GM18519 (cell line): ENCODE measurements around the gene CCNY.

Source experiments
- ATAC-seq: cut with Tn5 transposase; IDR thresholded peaks from one replicate; pipeline ENCODE4 v1.9.1; 2021; ENCODE audit warnings: mild to moderate bottlenecking, moderate library complexity; ENCODE audit not compliant: unreplicated experiment, low FRiP score

Gene CCNY

DNA sequence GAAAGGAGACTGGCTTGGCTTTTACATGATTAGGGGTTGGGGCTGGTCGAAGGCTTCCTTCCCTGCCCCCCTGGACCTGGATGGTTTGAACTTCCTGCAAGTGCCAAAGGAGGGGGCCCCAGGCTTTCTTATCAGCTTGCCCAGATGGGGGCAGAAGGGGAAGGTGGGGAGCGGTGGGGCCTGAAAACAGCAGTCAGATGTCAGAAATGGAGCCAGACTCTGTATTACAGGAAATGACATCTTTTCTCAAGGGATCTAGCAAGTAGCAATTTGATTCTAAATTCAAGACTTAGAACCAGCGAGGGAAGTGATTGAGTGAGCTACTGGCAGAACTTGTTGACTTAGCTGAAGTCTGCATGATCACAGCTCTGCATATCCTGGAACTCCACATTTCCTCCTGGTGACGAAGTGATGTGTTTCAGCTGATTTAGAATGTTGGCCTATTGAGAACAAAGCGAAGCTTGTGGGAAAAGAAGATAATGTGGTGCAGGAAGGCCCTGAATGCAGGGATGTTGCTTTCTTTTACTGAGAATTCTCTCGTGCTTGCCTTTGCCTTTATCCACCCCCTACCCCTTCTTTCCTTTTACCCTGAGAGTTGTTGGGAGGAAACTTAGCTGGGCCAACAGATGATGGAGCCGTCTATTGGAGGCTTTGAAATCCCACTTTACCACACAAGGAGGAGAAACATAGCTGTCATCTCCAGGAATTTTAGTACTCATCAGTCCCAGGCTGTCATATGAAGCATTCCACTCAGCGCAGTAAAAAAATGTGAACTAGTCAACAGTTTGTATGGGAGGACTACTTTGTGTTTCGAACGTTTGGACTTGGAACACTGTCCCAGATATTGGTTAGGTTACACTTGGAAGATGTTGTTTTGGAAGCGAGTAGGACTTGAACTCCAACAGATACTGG, 43.2 kb downstream of the CCNY start:
- peak; percentile 75 for ATAC-seq

- ATAC-seq, result no peak
Measured at GRCh38 chr10:35382096-35382495, 45.8 kb downstream of the CCNY start.

DNA sequence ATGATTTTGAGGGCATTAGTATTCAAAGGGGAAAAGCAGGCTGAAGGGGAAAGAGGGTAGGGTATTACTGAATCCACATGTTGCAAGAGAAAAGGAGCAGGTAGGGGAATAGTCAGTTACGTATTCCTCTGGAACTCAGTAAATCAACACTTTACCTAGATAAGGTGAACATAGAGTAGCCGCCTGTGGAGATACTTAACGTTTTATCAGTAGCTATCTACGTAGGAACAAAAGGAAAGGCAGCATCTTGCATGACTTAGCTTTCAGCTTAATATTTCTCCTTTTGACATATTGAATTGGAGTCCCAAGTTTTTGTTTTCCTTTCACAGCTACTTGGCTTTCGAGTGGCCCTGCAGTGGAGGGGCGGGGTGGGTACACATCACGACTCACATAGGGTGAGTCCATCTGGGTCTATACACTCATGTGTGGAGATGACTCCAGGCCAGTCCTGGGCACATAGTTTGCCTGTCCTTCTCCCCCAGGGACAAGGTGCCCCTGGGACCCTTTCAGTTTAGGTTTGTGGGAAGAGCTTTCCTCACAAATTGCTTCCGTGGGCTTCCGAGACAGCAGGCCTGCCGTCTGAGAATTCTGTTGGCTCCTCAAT, 48.1 kb downstream of the CCNY start:
- ATAC-seq, result no peak

GRCh38 chr10:35386594-35387174, 50.4 kb downstream of the CCNY start:
- ATAC-seq, result no peak

- ATAC-seq, result peak; percentile 82
Measured at GRCh38 chr10:35387768-35388167, 51.5 kb downstream of the CCNY start.

- peak; percentile 49 for ATAC-seq
Measured at GRCh38 chr10:35388197-35388596, 51.9 kb downstream of the CCNY start.

DNA sequence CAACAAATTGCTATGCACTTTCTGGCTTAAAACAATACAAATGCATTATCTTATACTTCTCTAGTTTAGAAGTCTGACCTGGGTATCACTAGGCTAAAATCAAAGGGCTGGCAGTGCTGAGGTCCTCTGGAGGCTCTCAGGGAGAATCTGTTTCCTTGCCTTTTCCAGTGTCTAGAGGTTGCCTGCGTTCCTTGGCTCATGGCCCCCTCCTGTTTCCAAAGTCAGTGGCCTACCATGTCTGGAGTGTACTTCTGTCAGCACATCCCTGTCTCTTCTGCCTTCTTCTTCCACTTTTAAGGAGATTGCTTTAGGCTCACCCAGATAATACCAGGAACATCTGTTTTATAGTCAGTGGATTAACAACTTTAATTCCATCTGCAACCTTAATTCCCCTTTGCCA, 52.4 kb downstream of the CCNY start:
- no peak for ATAC-seq

DNA sequence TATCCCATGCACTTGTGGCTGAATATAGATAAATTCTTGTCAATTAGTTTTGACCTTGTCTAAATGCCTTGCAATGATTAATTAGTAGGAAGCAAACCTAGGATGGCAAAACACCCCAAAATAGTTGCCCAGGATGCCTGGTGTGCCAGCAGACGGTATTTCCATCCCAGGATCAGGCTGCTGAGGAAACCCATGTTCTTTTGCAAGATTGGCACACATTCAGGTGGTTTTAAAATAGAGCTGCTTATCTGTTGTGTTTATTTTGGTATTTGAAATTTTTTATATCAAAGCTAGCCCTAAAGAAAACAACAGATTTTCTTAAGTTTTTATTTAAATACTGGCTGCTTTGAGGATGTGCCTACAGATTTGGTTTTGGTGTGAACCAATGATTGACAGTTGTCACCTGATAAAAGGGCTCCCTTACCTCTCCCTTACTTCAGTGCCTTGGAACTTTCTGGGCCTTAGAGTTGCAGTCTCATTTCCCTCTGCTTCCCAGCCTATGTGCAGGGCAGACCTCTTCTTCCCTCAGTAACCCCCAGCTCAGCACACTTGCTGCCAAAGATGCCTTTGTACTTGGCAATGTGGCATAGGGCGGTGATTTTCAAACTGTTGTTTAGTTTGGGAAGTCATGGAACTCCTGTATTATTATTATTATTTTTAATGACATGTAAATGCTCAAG, 54.0 kb downstream of the CCNY start:
- ATAC-seq, result no peak

DNA sequence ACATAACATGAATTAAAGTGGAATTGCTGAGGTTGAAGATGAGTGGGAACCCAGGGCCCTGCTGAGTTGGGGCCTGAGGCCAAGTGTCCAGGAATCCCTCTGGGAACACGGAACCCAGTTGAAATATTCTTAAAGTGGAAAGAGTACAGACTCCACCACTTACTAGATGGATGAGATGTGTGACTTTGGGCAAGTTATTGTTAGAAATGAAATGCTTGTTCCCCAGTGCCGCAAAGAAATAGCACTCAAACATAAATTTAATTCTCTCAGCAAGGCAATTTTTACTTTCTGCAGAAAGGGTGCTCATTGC, 54.5 kb downstream of the CCNY start:
- no peak for ATAC-seq

DNA sequence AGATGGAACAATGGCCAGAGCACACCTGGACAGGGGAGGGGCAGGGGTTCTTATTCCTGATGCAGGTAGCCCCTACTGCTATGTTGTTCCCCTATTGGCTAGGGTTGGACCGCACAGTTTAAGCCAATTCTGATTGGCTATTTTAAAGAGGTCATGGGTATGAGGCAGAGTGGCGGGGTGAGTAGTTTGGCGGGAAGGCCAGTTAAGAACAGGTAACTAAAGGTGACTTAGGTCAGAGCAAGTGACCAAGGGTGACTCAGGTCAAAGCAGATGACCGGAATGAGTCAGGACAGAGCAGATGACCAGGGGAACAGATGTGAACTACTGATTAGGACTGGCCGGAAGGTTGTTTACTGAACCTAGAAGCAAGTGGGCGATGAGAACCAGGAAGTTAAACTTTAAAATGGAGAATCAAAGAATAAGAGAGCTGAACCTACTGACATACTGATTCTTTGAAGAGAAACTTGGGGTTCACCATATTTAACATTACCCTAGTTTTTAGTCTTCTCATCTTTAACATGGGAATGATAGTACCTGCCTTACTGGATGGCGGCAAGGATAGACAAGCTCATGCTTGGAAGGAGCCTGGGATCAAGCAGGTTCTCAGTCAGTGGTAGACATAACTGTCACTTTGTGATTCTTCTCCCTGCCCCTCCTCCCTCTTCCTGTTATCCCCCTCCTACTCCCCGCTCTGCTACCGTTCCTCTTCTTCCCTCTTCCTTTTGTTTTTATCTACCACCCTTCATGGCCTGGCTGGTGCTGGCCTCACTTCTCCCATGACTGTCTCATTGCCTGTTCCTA, 55.0 kb downstream of the CCNY start:
- ATAC-seq, result no peak

DNA sequence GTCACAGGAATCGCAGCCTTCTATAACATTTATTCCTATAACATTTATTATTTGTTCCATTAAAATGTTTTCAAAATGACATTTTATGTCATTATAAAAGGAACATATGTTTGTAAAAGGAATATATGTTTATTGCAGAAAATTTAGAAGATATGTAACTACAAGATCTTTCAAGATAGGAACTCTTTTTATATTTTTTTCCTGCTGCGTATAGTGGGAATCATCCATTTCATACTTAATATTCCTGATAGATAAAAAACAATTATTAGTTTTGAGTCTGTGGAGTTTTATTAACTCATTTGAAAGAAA, 55.6 kb downstream of the CCNY start:
- no peak for ATAC-seq

DNA sequence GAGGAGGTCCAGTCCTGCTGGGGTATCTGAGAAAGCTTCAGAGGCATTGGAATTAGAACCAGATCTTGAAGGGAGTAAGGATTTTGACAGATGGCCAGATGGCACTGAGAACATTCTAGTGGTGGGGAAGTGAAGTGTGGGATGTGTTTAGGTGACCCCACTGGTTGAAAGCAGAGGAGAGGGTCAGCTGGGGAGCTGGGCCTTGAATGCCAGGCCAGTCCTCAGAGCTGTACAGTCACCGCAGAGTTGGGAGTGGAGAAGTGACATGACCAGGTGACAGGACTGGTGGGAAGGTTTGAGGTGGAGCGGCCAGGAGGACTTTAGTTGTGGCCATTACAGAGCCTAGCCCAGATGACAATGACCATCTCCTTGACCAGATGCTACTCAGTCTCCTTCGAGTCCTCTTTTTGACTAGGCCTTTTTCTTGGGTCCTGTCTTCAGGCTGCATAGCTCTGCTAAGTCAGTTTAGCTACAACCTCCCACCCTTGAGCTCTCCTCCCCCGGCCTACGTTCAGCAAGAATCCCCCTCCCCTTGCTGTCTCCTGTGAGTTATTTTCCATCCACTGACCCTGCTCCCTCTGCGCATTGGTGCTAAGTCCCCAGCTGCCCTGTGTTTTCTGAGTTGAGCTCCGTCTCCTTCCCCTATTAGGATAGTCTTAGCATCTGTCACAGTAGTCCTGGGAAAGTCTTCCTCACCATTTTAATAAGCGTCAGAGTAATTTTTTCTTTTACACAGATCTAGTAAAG, 56.3 kb downstream of the CCNY start:
- no peak for ATAC-seq

- no peak for ATAC-seq
Measured at GRCh38 chr10:35394411-35394851, 58.1 kb downstream of the CCNY start.

DNA sequence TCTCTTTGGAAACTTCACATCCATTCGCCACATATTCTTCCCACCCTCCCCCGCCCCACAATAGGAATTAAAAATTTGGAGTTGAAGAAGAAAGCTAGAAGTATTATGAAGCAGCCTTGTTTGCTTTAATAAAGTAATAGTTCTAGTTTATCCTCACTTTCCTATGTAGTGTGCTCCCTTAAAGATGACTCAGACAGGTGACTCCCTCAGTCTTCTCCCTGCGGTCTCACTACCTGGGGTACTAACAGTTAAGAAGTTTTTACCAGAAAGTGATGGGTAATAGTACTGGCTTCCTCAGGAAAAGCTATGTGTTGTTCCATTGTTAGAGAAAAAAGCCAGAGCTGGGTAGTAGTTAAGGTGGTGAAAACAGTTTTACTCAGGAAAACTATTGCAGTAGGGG, 58.6 kb downstream of the CCNY start:
- no peak for ATAC-seq

GRCh38 chr10:35396560-35397434, 60.5 kb downstream of the CCNY start:
- ATAC-seq, result no peak

DNA sequence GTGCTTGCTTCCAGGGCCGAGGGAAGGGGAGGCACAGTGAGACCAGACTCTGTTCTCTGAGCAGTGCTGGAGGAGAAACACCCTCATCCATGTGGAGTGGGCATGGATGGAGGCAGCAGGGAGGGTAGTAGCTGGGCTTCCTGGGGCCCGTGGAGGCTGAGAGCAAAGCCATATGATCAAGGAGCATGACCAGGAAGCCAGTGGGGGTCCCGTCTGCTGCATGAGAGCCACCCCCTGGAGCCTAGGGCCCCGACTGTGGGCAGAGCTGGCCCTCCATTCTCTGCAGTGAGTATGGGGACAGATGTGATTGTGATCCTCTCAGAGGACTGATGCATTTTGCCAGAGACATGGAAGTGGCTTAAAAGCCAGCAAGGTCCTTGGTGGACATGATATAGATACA, 61.6 kb downstream of the CCNY start:
- ATAC-seq, result no peak

- ATAC-seq, result no peak
Measured at GRCh38 chr10:35398355-35398754, 62.0 kb downstream of the CCNY start.

GRCh38 chr10:35398908-35399307, 62.6 kb downstream of the CCNY start:
- ATAC-seq, result no peak

DNA sequence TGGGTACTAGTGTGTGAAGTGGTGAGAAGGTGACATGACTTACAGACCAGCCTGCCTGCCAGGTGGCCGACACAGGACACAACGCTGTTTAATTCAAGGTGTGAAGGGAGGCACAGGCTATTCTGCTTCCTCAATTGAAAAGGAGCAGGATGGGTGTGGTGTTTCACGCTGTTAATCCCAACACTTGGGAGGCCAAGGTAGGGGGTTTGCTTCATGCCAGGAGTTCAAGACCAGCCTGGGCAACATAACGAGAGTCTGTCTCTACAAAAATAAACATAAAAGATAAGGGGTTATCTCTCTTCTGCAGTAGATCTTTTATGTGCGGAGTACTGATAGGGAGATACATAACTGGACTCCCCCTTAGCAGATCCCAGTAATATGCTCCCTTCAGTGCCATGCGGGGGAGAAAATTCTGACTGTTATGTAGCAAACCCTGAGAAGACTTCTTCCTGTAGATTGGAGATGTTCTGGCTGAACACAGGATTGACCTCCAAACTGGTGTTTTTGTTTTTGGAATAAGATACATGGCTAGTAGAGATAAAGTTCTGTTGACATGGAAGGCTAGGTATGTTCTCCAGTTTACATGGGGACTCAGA, 63.2 kb downstream of the CCNY start:
- no peak for ATAC-seq
